ENCODE data around the gene FTCD.

DNA sequence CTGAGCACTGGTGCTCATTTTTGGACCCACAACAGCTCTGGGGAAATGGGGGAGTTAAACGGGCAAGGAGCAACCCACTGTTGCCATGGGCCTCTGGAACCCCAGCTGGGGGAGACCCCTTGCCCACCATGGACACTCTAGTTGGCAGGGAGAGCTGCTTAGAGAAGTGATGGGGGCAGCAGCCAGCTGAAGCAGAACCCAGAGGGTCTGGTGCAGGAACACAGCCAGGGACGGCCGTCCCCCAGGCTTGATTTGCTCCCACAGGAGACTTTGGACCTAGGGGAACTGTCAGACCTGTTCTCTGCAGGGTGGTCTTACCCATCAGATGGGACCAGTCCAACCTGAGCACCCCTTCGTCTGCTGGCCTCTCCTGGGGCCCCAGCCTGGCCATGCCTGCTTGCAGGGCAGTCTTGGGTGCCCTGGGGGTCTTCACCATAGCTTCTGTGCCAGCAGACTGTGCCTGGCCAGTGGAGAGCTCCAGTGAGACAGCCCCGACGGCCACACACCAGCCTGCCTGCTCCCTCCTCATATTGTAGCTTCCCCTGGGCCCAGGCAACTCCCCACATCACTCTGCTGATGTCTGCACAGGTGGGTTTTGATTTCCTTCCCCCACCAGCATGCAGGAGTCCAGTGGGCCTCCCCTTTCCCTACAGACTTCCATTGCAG lies 17.6 kb upstream of the FTCD start:
- TF ChIP-seq TAF1 (IDR thresholded peaks at IDR 0.05; ENCODE audit: low read depth): no peak
- no peak for TF ChIP-seq FOXM1 (IDR thresholded peaks at IDR 0.05; ENCODE audit: borderline replicate concordance, low read depth)
- TF ChIP-seq USF1 (IDR thresholded peaks at IDR 0.05): no peak
- no peak for TF ChIP-seq MAX (IDR thresholded peaks at IDR 0.05)
- no peak for TF ChIP-seq CEBPB (IDR thresholded peaks at IDR 0.05)
- no peak for TF ChIP-seq NFIC (IDR thresholded peaks at IDR 0.05)
- no peak for TF ChIP-seq EP300 (IDR thresholded peaks at IDR 0.05; ENCODE audit: borderline replicate concordance)
- no peak for TF ChIP-seq CREB1 (IDR thresholded peaks at IDR 0.05; ENCODE audit: low read depth)
- no peak for TF ChIP-seq YY1 (IDR thresholded peaks at IDR 0.05; ENCODE audit: low read depth)
- no peak for TF ChIP-seq REST (IDR thresholded peaks at IDR 0.05; ENCODE audit: low read depth)
- no peak for TF ChIP-seq RAD21 (IDR thresholded peaks at IDR 0.05; ENCODE audit: low read depth)
